Stimulated activated naive CD8-positive, alpha-beta T cell treated with anti-CD3 and anti-CD28 coated beads, Interleukin-15, Interleukin-2, amounts not matched to agents 100 ng/mL and 50 ng/mL, for 24 hours (primary cell): ENCODE results near the gene ERP29.
"Not testable (repeated sequence)": the region's sequence is repeated elsewhere in the genome, so short reads cannot be mapped to it uniquely, and the experiment has no call there.

ENCODE experiments used
- H3K27ac Mint-ChIP-seq: one replicate; pipeline ENCODE4 v1.8.0; 2021; ENCODE audit warnings: mild to moderate bottlenecking, mixed read lengths
- H3K27me3 Mint-ChIP-seq: one replicate; pipeline ENCODE4 v1.8.0; 2021; ENCODE audit warnings: mixed read lengths
- H3K36me3 Mint-ChIP-seq: one replicate; pipeline ENCODE4 v1.8.0; 2021; ENCODE audit warnings: low read depth, mixed read lengths
- H3K4me1 Mint-ChIP-seq: one replicate; pipeline ENCODE4 v1.8.0; 2021; ENCODE audit warnings: low read depth, mixed read lengths
- H3K4me3 Mint-ChIP-seq: one replicate; pipeline ENCODE4 v1.8.0; 2021; ENCODE audit warnings: mild to moderate bottlenecking, mixed read lengths
- H3K9me3 Mint-ChIP-seq: one replicate; pipeline ENCODE4 v1.8.0; 2021; ENCODE audit warnings: mixed read lengths

The ERP29 gene

GRCh38 chr12:112013601-112014402 is 576 bp downstream of the ERP29 start:
- peaks cover 42% of the 10 kb centered on the region for H3K36me3 Mint-ChIP-seq
- peak overlapping the region; percentile 99 for H3K4me3 Mint-ChIP-seq
- no peaks in the 10 kb centered on the region for H3K27me3 Mint-ChIP-seq
- peaks cover 66% of the 10 kb centered on the region for H3K4me1 Mint-ChIP-seq
- H3K27ac Mint-ChIP-seq = peak overlapping the region; percentile 98
- H3K9me3 Mint-ChIP-seq = peaks cover 7% of the 10 kb centered on the region

- peaks cover 49% of the 10 kb centered on the region for H3K36me3 Mint-ChIP-seq
- peak overlapping the region; percentile 24 for H3K4me3 Mint-ChIP-seq
- H3K27me3 Mint-ChIP-seq = no peaks in the 10 kb centered on the region
- peaks cover 7% of the 10 kb centered on the region for H3K9me3 Mint-ChIP-seq
- peak overlapping the region; percentile 65 for H3K27ac Mint-ChIP-seq
- peaks cover 68% of the 10 kb centered on the region for H3K4me1 Mint-ChIP-seq
Measured at GRCh38 chr12:112015938-112016337, 2.7 kb downstream of the ERP29 start.

GRCh38 chr12:112017041-112017440 is 3.8 kb downstream of the ERP29 start:
- no peaks in the 10 kb centered on the region for H3K27me3 Mint-ChIP-seq
- H3K4me1 Mint-ChIP-seq = peaks cover 57% of the 10 kb centered on the region
- H3K27ac Mint-ChIP-seq = peak overlapping the region; percentile 39
- H3K4me3 Mint-ChIP-seq = no peak overlapping the region
- H3K9me3 Mint-ChIP-seq = peaks cover 7% of the 10 kb centered on the region
- H3K36me3 Mint-ChIP-seq = peaks cover 42% of the 10 kb centered on the region

- H3K27me3 Mint-ChIP-seq = no peaks in the 10 kb centered on the region
- peaks cover 60% of the 10 kb centered on the region for H3K4me1 Mint-ChIP-seq
- peak overlapping the region; percentile 64 for H3K27ac Mint-ChIP-seq
- H3K4me3 Mint-ChIP-seq = no peak overlapping the region
- peaks cover 57% of the 10 kb centered on the region for H3K36me3 Mint-ChIP-seq
- peaks cover 7% of the 10 kb centered on the region for H3K9me3 Mint-ChIP-seq
Measured at GRCh38 chr12:112018571-112019237, 5.5 kb downstream of the ERP29 start.

- Mint-ChIP-seq H3K4me3 (no peak overlapping the region), H3K36me3 (peaks cover 60% of the 10 kb centered on the region), H3K9me3 (peaks cover 3% of the 10 kb centered on the region), H3K27me3 (no peaks in the 10 kb centered on the region), H3K4me1 (peaks cover 58% of the 10 kb centered on the region), H3K27ac (no peak overlapping the region)
Measured at GRCh38 chr12:112020947-112021457, 7.8 kb downstream of the ERP29 start.

- Mint-ChIP-seq H3K9me3 (no peaks in the 10 kb centered on the region), H3K4me3 (no peak overlapping the region), H3K4me1 (peaks cover 51% of the 10 kb centered on the region), H3K36me3 (peaks cover 60% of the 10 kb centered on the region), H3K27ac (peak overlapping the region; percentile 46), H3K27me3 (no peaks in the 10 kb centered on the region)
Measured at GRCh38 chr12:112022241-112023016, 9.2 kb downstream of the ERP29 start.

- Mint-ChIP-seq H3K9me3 (no peaks in the 10 kb centered on the region), H3K27ac (peak overlapping the region; percentile 41), H3K27me3 (no peaks in the 10 kb centered on the region), H3K4me1 (peaks cover 46% of the 10 kb centered on the region), H3K4me3 (no peak overlapping the region), H3K36me3 (peaks cover 54% of the 10 kb centered on the region)
Measured at GRCh38 chr12:112023759-112024396, 10.7 kb downstream of the ERP29 start.

GRCh38 chr12:112025808-112026375 is 12.7 kb downstream of the ERP29 start:
- Mint-ChIP-seq H3K36me3 (peaks cover 61% of the 10 kb centered on the region), H3K9me3 (no peaks in the 10 kb centered on the region), H3K27ac (peak overlapping the region; percentile 80), H3K27me3 (no peaks in the 10 kb centered on the region), H3K4me3 (no peak overlapping the region), H3K4me1 (peaks cover 38% of the 10 kb centered on the region)

GRCh38 chr12:112029301-112029700 is 16.1 kb downstream of the ERP29 start:
- peaks cover 20% of the 10 kb centered on the region for H3K4me1 Mint-ChIP-seq
- peak overlapping the region; percentile 29 for H3K27ac Mint-ChIP-seq
- H3K36me3 Mint-ChIP-seq = peaks cover 58% of the 10 kb centered on the region
- no peak overlapping the region for H3K4me3 Mint-ChIP-seq
- H3K9me3 Mint-ChIP-seq = no peaks in the 10 kb centered on the region
- H3K27me3 Mint-ChIP-seq = no peaks in the 10 kb centered on the region

GRCh38 chr12:112031472-112031871 is 18.2 kb downstream of the ERP29 start:
- no peaks in the 10 kb centered on the region for H3K27me3 Mint-ChIP-seq
- no peak overlapping the region for H3K4me3 Mint-ChIP-seq
- peaks cover 9% of the 10 kb centered on the region for H3K4me1 Mint-ChIP-seq
- peaks cover 57% of the 10 kb centered on the region for H3K36me3 Mint-ChIP-seq
- H3K27ac Mint-ChIP-seq = peak overlapping the region; percentile 9
- H3K9me3 Mint-ChIP-seq = no peaks in the 10 kb centered on the region

- no peak overlapping the region for H3K27ac Mint-ChIP-seq
Measured at GRCh38 chr12:112032292-112032691, 19.1 kb downstream of the ERP29 start.

GRCh38 chr12:112035219-112035785 is 22.1 kb downstream of the ERP29 start:
- no peak overlapping the region for H3K27ac Mint-ChIP-seq

More at GRCh38 chr12:112032292-112032691, 19.1 kb downstream of the ERP29 start:
- H3K4me3 Mint-ChIP-seq = no peak overlapping the region
- peaks cover 63% of the 10 kb centered on the region for H3K36me3 Mint-ChIP-seq
- H3K9me3 Mint-ChIP-seq = no peaks in the 10 kb centered on the region
- H3K4me1 Mint-ChIP-seq = peaks cover 9% of the 10 kb centered on the region
- no peaks in the 10 kb centered on the region for H3K27me3 Mint-ChIP-seq

GRCh38 chr12:112036614-112037013 is 23.4 kb downstream of the ERP29 start:
- not testable (repeated sequence) for H3K27ac Mint-ChIP-seq, H3K27me3 Mint-ChIP-seq, H3K4me1 Mint-ChIP-seq, H3K4me3 Mint-ChIP-seq, H3K9me3 Mint-ChIP-seq
- H3K36me3 Mint-ChIP-seq = peaks cover 64% of the 10 kb centered on the region

More at GRCh38 chr12:112035219-112035785, 22.1 kb downstream of the ERP29 start:
- Mint-ChIP-seq H3K4me1 (no peaks in the 10 kb centered on the region), H3K27me3 (no peaks in the 10 kb centered on the region), H3K9me3 (no peaks in the 10 kb centered on the region), H3K36me3 (peaks cover 72% of the 10 kb centered on the region), H3K4me3 (no peak overlapping the region)

GRCh38 chr12:112046003-112046402 is 32.8 kb downstream of the ERP29 start:
- peaks cover 58% of the 10 kb centered on the region for H3K36me3 Mint-ChIP-seq
- H3K9me3 Mint-ChIP-seq = no peaks in the 10 kb centered on the region
- H3K27me3 Mint-ChIP-seq = no peaks in the 10 kb centered on the region
- H3K4me3 Mint-ChIP-seq = no peak overlapping the region
- H3K27ac Mint-ChIP-seq = peak overlapping the region; percentile 0
- H3K4me1 Mint-ChIP-seq = no peaks in the 10 kb centered on the region
